ENCODE data around the gene TNFSF13B.
"Not testable (repeated sequence)": the region's sequence is repeated elsewhere in the genome, so short reads cannot be mapped to it uniquely, and the experiment has no call there.

TNFSF13B gene

GRCh38 chr13:108269601-108270328 lies at the start of gene TNFSF13B:
Gene TNFSF13B, plus strand, starts transcription at chr13:108269718. Its CDS starts 178 bp downstream, at chr13:108269896.
- DNase-seq: no peak

GRCh38 chr13:108220041-108220440 lies 49.5 kb upstream of the TNFSF13B start:
- DNase-seq: peak; percentile 40

- DNase-seq: no peak
These were observed 45.6 kb upstream of the TNFSF13B start for GRCh38 chr13:108223687-108224503.

- no peak for DNase-seq
These were observed 44.1 kb upstream of the TNFSF13B start for GRCh38 chr13:108225440-108225839.

- DNase-seq: no peak
These were observed 43.3 kb upstream of the TNFSF13B start for GRCh38 chr13:108226184-108226583.

GRCh38 chr13:108227651-108228272 lies 41.8 kb upstream of the TNFSF13B start:
- peak; percentile 34 for DNase-seq

GRCh38 chr13:108230377-108230776 lies 39.1 kb upstream of the TNFSF13B start:
- no peak for DNase-seq

- DNase-seq: no peak
These were observed 20.4 kb upstream of the TNFSF13B start for GRCh38 chr13:108249150-108249549.

- DNase-seq: no peak
These were observed 12.3 kb upstream of the TNFSF13B start for GRCh38 chr13:108257248-108257647.

GRCh38 chr13:108263621-108264355 lies 5.7 kb upstream of the TNFSF13B start:
- no peak for DNase-seq

GRCh38 chr13:108266321-108266990 lies 3.1 kb upstream of the TNFSF13B start:
- no peak for DNase-seq

GRCh38 chr13:108267347-108267746 lies 2.2 kb upstream of the TNFSF13B start:
- DNase-seq: no peak

GRCh38 chr13:108267855-108268254 lies 1.7 kb upstream of the TNFSF13B start:
- not testable (repeated sequence) for DNase-seq

GRCh38 chr13:108268466-108269112 lies 929 bp upstream of the TNFSF13B start:
- no peak for DNase-seq

- DNase-seq: no peak
These were observed 924 bp downstream of the TNFSF13B start for GRCh38 chr13:108270442-108270841.

GRCh38 chr13:108272333-108272732 lies 2.8 kb downstream of the TNFSF13B start:
- no peak for DNase-seq

- no peak for DNase-seq
These were observed 4.1 kb downstream of the TNFSF13B start for GRCh38 chr13:108273429-108274118.

GRCh38 chr13:108274718-108275117 lies 5.2 kb downstream of the TNFSF13B start:
- DNase-seq: no peak

- no peak for DNase-seq
These were observed 6.5 kb downstream of the TNFSF13B start for GRCh38 chr13:108276060-108276459.

- no peak for DNase-seq
These were observed 8.9 kb downstream of the TNFSF13B start for GRCh38 chr13:108278466-108278865.

- no peak for DNase-seq
These were observed 12.4 kb downstream of the TNFSF13B start for GRCh38 chr13:108281901-108282300.
